A673 (cell line): Measurements from ENCODE around the gene ULK4.

ENCODE experiments used
- CTCF ChIP-seq: fragments of 300-800, 200-600 bp; sonication (generic); conservative IDR thresholded peaks from 2 replicates; pipeline ENCODE4 v1.5.1; 2017; ENCODE audit warnings: low read depth, mild to moderate bottlenecking, antibody characterized with exemption, low read length, moderate library complexity, mixed read lengths
- EZH2 ChIP-seq: fragments of 200-600 bp; sonication (generic); IDR thresholded peaks from 2 replicates; pipeline ENCODE4 v1.6.1; 2017; ENCODE audit warnings: borderline replicate concordance, low read depth, mild to moderate bottlenecking, mixed read lengths, antibody characterized with exemption, low read length; ENCODE audit not compliant: poor library complexity, severe bottlenecking

- TF ChIP-seq CTCF (no peak), EZH2 (no peak)
These were observed 761.3 kb downstream of the ULK4 start for GRCh38 chr3:41200669-41201021.
